ENCODE measurements around the gene IL15RA. TPM values are rescaled to one million over a fixed set of nuclear protein-coding genes. Genes with fewer than 3 reads are reported as not detected.

Gene IL15RA
- total RNA-seq, 4 donors from 2014 or later, result 19.4 to 38.0 (median 34.9) TPM

- Histone ChIP-seq H3K4me1 (no peaks in the 10 kb centered on the region), H3K27ac (no peak overlapping the region), H3K27me3 (no peaks in the 10 kb centered on the region), H3K4me3 (no peak overlapping the region), H3K36me3 (peaks cover 0 to 61% (median 0%) of the 10 kb centered on the region in 3 donors), H3K9me3 (no peaks in the 10 kb centered on the region)
- no peak for TF ChIP-seq CTCF (IDR thresholded peaks at IDR 0.05)
- no peak for TF ChIP-seq POLR2A (IDR thresholded peaks at IDR 0.05)
- no peak for DNase-seq
Observed at GRCh38 chr10:5958077-5958476, 19.3 kb downstream of the IL15RA start.

- peak in 1 of 3 donors; percentile 18 for DNase-seq
- H3K36me3 ChIP-seq, result peaks cover 0 to 50% (median 0%) of the 10 kb centered on the region in 3 donors
- H3K4me3 ChIP-seq, result no peak overlapping the region
Observed at GRCh38 chr10:5956146-5956936, 21.0 kb downstream of the IL15RA start.

GRCh38 chr10:5953676-5954075 is 23.7 kb downstream of the IL15RA start:
- TF ChIP-seq POLR2A (IDR thresholded peaks at IDR 0.05) (no peak), CTCF (IDR thresholded peaks at IDR 0.05) (no peak)
- H3K9me3 ChIP-seq, result no peaks in the 10 kb centered on the region
- H3K4me3 ChIP-seq, result no peak overlapping the region
- DNase-seq, result peak in 1 of 3 donors; percentile 42
- peaks cover 0 to 30% (median 0%) of the 10 kb centered on the region in 3 donors for H3K36me3 ChIP-seq
- peaks cover 0 to 13% (median 0%) of the 10 kb centered on the region in 4 donors for H3K4me1 ChIP-seq
- no peak overlapping the region for H3K27ac ChIP-seq
- H3K27me3 ChIP-seq, result no peaks in the 10 kb centered on the region

More at GRCh38 chr10:5956146-5956936, 21.0 kb downstream of the IL15RA start:
- H3K27me3 ChIP-seq, result no peaks in the 10 kb centered on the region
- no peaks in the 10 kb centered on the region for H3K9me3 ChIP-seq
- TF ChIP-seq CTCF (IDR thresholded peaks at IDR 0.05) (no peak), POLR2A (IDR thresholded peaks at IDR 0.05) (no peak)
- H3K4me1 ChIP-seq, result peaks cover 0 to under 1% (median 0%) of the 10 kb centered on the region in 4 donors
- no peak overlapping the region for H3K27ac ChIP-seq

- H3K27ac ChIP-seq, result no peak overlapping the region
- TF ChIP-seq CTCF (IDR thresholded peaks at IDR 0.05), result no peak
- TF ChIP-seq POLR2A (IDR thresholded peaks at IDR 0.05), result no peak
- H3K4me3 ChIP-seq, result no peak overlapping the region
- H3K4me1 ChIP-seq, result peaks cover 0 to 13% (median 0%) of the 10 kb centered on the region in 4 donors
- peak in 1 of 3 donors; percentile 38 for DNase-seq
- no peaks in the 10 kb centered on the region for H3K9me3 ChIP-seq
- peaks cover 0 to 23% (median 0%) of the 10 kb centered on the region in 3 donors for H3K36me3 ChIP-seq
- H3K27me3 ChIP-seq, result no peaks in the 10 kb centered on the region
Observed at GRCh38 chr10:5952731-5953385, 24.5 kb downstream of the IL15RA start.

- H3K4me1 ChIP-seq, result peaks cover 0 to 13% (median 0%) of the 10 kb centered on the region in 4 donors
- no peaks in the 10 kb centered on the region for H3K9me3 ChIP-seq
- peaks cover 0 to 23% (median 0%) of the 10 kb centered on the region in 3 donors for H3K36me3 ChIP-seq
- DNase-seq, result no peak
- no peak overlapping the region for H3K4me3 ChIP-seq
- TF ChIP-seq CTCF (IDR thresholded peaks at IDR 0.05), result no peak
- no peak for TF ChIP-seq POLR2A (IDR thresholded peaks at IDR 0.05)
- no peak overlapping the region for H3K27ac ChIP-seq
- no peaks in the 10 kb centered on the region for H3K27me3 ChIP-seq
Observed at GRCh38 chr10:5951721-5952407, 25.5 kb downstream of the IL15RA start.
